Liver (tissue), 9 donors: ENCODE measurements around the gene LPAR3. TPM values are rescaled to one million over a fixed set of nuclear protein-coding genes. Genes with fewer than 3 reads are reported as not detected.
A peak's percentile ranks its signal among the peaks of the same experiment; 100 is the strongest.

Source experiments
- DNase-seq: peaks from one replicate; pipeline ENCODE4 v3.0.0-alpha.2; 2017; ENCODE audit warnings: low spot score
- H3K27ac ChIP-seq, 2 donors: one replicate each; pipeline ENCODE4 v1.7.0; 2013; ENCODE audit warnings: inconsistent platforms in 2 of 2, low read length in 2 of 2, control low read depth in 1 of 2, low read depth in 1 of 2, mild to moderate bottlenecking in 1 of 2
- H3K27me3 ChIP-seq, 4 donors: one replicate each; pipeline versions ENCODE4 v1.6.1 to v1.7.0; 2013; ENCODE audit warnings: low read length in 3 of 4, inconsistent platforms in 1 of 4, mild to moderate bottlenecking in 1 of 4, moderate library complexity in 1 of 4; ENCODE audit not compliant: control insufficient read depth in 4 of 4, insufficient read depth in 4 of 4
- H3K36me3 ChIP-seq, 4 donors: one replicate each; pipeline versions ENCODE4 v1.6.1 to v1.7.0; 2013; ENCODE audit warnings: low read length in 3 of 4, mild to moderate bottlenecking in 3 of 4, low read depth in 1 of 4, moderate library complexity in 1 of 4; ENCODE audit not compliant: control insufficient read depth in 4 of 4, insufficient read depth in 3 of 4
- H3K4me1 ChIP-seq, 4 donors: one replicate each; pipeline versions ENCODE4 v1.6.1 to v1.7.0; 2013; ENCODE audit warnings: low read length in 3 of 4, mild to moderate bottlenecking in 3 of 4, moderate library complexity in 1 of 4; ENCODE audit not compliant: control insufficient read depth in 4 of 4, insufficient read depth in 4 of 4
- H3K4me3 ChIP-seq, 3 donors: one replicate each; pipeline versions ENCODE4 v1.6.1 to v1.7.0; 2013; ENCODE audit warnings: low read length in 3 of 3, control low read depth in 1 of 3, low read depth in 1 of 3, mild to moderate bottlenecking in 1 of 3
- H3K9ac ChIP-seq, 2 donors: one replicate each; pipeline ENCODE4 v1.7.0; 2013; ENCODE audit warnings: low read length in 2 of 2, mild to moderate bottlenecking in 2 of 2, moderate library complexity in 2 of 2, control low read depth in 1 of 2, low read depth in 1 of 2
- H3K9me3 ChIP-seq, 4 donors: one replicate each; pipeline versions ENCODE4 v1.6.1 to v1.7.0; 2013; ENCODE audit warnings: low read length in 3 of 4; ENCODE audit not compliant: control insufficient read depth in 4 of 4
- ATF3 ChIP-seq: IDR thresholded peaks from 2 replicates; pipeline ENCODE4 v1.6.1; 2016; ENCODE audit warnings: antibody characterized with exemption
- CTCF ChIP-seq: fragments of 150-350 bp; IDR thresholded peaks from 2 replicates; pipeline ENCODE4 v1.5.1; 2017; ENCODE audit warnings: improper control_type of control experiment, low read depth, low read length; ENCODE audit not compliant: missing input control
- EGR1 ChIP-seq, 2 donors: IDR thresholded peaks; 2 replicates each; pipeline ENCODE4 v1.6.1; 2016 to 2018; ENCODE audit warnings: antibody characterized with exemption in 2 of 2, low read depth in 2 of 2
- FOXA1 ChIP-seq: IDR thresholded peaks from 2 replicates; pipeline ENCODE4 v1.6.1; 2016; ENCODE audit warnings: antibody characterized with exemption
- FOXA2 ChIP-seq: IDR thresholded peaks from 2 replicates; pipeline ENCODE4 v1.6.1; 2016; ENCODE audit warnings: antibody characterized with exemption
- GABPA ChIP-seq, 2 donors: IDR thresholded peaks in 1 of 2; conservative IDR thresholded peaks in 1 of 2; 2 replicates each; pipeline ENCODE4 v1.6.1; 2016; ENCODE audit warnings: antibody characterized with exemption in 2 of 2, mild to moderate bottlenecking in 1 of 2, moderate library complexity in 1 of 2
- HNF4A ChIP-seq, 2 donors: conservative IDR thresholded peaks; 2 replicates each; pipeline ENCODE4 v1.6.1; 2016; ENCODE audit warnings: antibody characterized with exemption in 2 of 2, mild to moderate bottlenecking in 2 of 2
- HNF4G ChIP-seq: IDR thresholded peaks from 2 replicates; pipeline ENCODE4 v1.6.1; 2016; ENCODE audit warnings: antibody characterized with exemption
- JUND ChIP-seq, 2 donors: IDR thresholded peaks; 2 replicates each; pipeline ENCODE4 v1.6.1; 2016; ENCODE audit warnings: antibody characterized with exemption in 2 of 2
- MAX ChIP-seq: IDR thresholded peaks from 2 replicates; pipeline ENCODE4 v1.6.1; 2016; ENCODE audit warnings: antibody characterized with exemption
- NR2F2 ChIP-seq: IDR thresholded peaks from 2 replicates; pipeline ENCODE4 v1.6.1; 2016; ENCODE audit warnings: antibody characterized with exemption
- RAD21 ChIP-seq, 2 donors: IDR thresholded peaks; 2 replicates each; pipeline ENCODE4 v1.6.1; 2016; ENCODE audit warnings: antibody characterized with exemption in 2 of 2, mild to moderate bottlenecking in 2 of 2
- REST ChIP-seq: IDR thresholded peaks from 2 replicates; pipeline ENCODE4 v1.6.1; 2016; ENCODE audit warnings: antibody characterized with exemption, mild to moderate bottlenecking
- RXRA ChIP-seq, 2 donors: IDR thresholded peaks; 2 replicates each; pipeline ENCODE4 v1.6.1; 2017 to 2018; ENCODE audit warnings: antibody characterized with exemption in 2 of 2, mild to moderate bottlenecking in 1 of 2
- SP1 ChIP-seq: IDR thresholded peaks from 2 replicates; pipeline ENCODE4 v1.6.1; 2018; ENCODE audit warnings: antibody characterized with exemption, mild to moderate bottlenecking
- TAF1 ChIP-seq: conservative IDR thresholded peaks from 2 replicates; pipeline ENCODE4 v1.6.1; 2016; ENCODE audit warnings: antibody characterized with exemption, mild to moderate bottlenecking
- YY1 ChIP-seq: IDR thresholded peaks from 2 replicates; pipeline ENCODE4 v1.6.1; 2016; ENCODE audit warnings: antibody characterized with exemption, mild to moderate bottlenecking
- ZBTB33 ChIP-seq: IDR thresholded peaks from 2 replicates; pipeline ENCODE4 v1.6.1; 2016; ENCODE audit warnings: antibody characterized with exemption
- WGBS: extraction: QIAGEN DNeasy Blood & Tissue Kit; methylation state at CpG from one replicate; pipeline ENCODE4 v1.1.7; 2013; 5-methylcytosine and 5-hydroxymethylcytosine counted together
- polyA plus RNA-seq, 2 donors: library from polyadenylated mRNA; stranded (reverse) in 1 of 2; unstranded in 1 of 2; fragments of 200-250 nt in 1 of 2; fragments of >200 nt in 1 of 2; fragmentation: Nextera tagmentation in 1 of 2; extraction: Ambion mirVana in 1 of 2; gene quantifications; one replicate each; pipeline versions ENCODE4 v1.2.1 to v1.2.3, GENCODE V29; 2013 to 2015
- total RNA-seq, 2 donors: library from RNA; depleted of rRNA; stranded (reverse); fragments of >200 nt; gene quantifications; one replicate each; pipeline ENCODE4 v1.2.3, GENCODE V29; 2014
- donor health status: healthy.
- donor health status: healthy.
- donor health status: healthy.
- donor health status: healthy.
- donor health status: healthy.

LPAR3 gene
- total and polyA plus RNA-seq, 4 donors, result 0.56 TPM; not detected in 3

- H3K9ac ChIP-seq, result no peak overlapping the region
- H3K4me3 ChIP-seq, result no peak overlapping the region
- H3K27me3 ChIP-seq, result no peaks in the 10 kb centered on the region
- peaks cover 3 to 10% (median 7%) of the 10 kb centered on the region in 4 donors for H3K4me1 ChIP-seq
- H3K27ac ChIP-seq, result no peak overlapping the region
- TF ChIP-seq HNF4A (conservative IDR thresholded peaks at IDR 0.05) (no peak), EGR1 (IDR thresholded peaks at IDR 0.05; ENCODE audit: low read depth in 2 of 2) (no peak)
- no peaks in the 10 kb centered on the region for H3K36me3 ChIP-seq
- no peak for DNase-seq
- H3K9me3 ChIP-seq, result no peaks in the 10 kb centered on the region
Measured at GRCh38 chr1:84840346-84840745, 52.7 kb downstream of the LPAR3 start.

GRCh38 chr1:84839544-84839943 is 53.5 kb downstream of the LPAR3 start:
- Histone ChIP-seq H3K9me3 (no peaks in the 10 kb centered on the region), H3K36me3 (no peaks in the 10 kb centered on the region), H3K4me3 (no peak overlapping the region), H3K27me3 (no peaks in the 10 kb centered on the region), H3K27ac (peak overlapping the region; percentile 11 to 46), H3K9ac (no peak overlapping the region), H3K4me1 (peaks cover 3 to 11% (median 8%) of the 10 kb centered on the region in 4 donors)
- DNase-seq, result no peak
- 27% methylated on average over 1 of the region's 1 CpG for WGBS
- no peak for TF ChIP-seq RAD21 (IDR thresholded peaks at IDR 0.05)
- no peak for TF ChIP-seq TAF1
- peak; percentile 79 to 88 for TF ChIP-seq HNF4A (conservative IDR thresholded peaks at IDR 0.05)
- TF ChIP-seq RXRA (IDR thresholded peaks at IDR 0.05), result peak; percentile 31 to 63
- peak; percentile 50 for TF ChIP-seq HNF4G
- TF ChIP-seq JUND (IDR thresholded peaks at IDR 0.05), result peak in 1 of 2 donors; percentile 24
- no peak for TF ChIP-seq MAX
- TF ChIP-seq GABPA (IDR thresholded peaks at IDR 0.05 in 1 of 2, conservative IDR thresholded peaks at IDR 0.05 in 1 of 2), result no peak
- TF ChIP-seq CTCF, result no peak
- peak; percentile 47 for TF ChIP-seq SP1
- peak; percentile 78 for TF ChIP-seq FOXA2
- no peak for TF ChIP-seq YY1
- TF ChIP-seq FOXA1, result peak; percentile 28
- TF ChIP-seq ATF3, result peak; percentile 76

- no peak overlapping the region for H3K27ac ChIP-seq
- 66% methylated on average over 3 of the region's 3 CpGs for WGBS
- H3K36me3 ChIP-seq, result no peaks in the 10 kb centered on the region
- no peak overlapping the region for H3K9ac ChIP-seq
- H3K4me1 ChIP-seq, result peaks cover 3 to 16% (median 10%) of the 10 kb centered on the region in 4 donors
- no peak for DNase-seq
- H3K9me3 ChIP-seq, result no peaks in the 10 kb centered on the region
- no peaks in the 10 kb centered on the region for H3K27me3 ChIP-seq
- no peak overlapping the region for H3K4me3 ChIP-seq
- TF ChIP-seq JUND (IDR thresholded peaks at IDR 0.05) (no peak), RXRA (IDR thresholded peaks at IDR 0.05) (no peak), HNF4G (no peak), TAF1 (no peak), RAD21 (IDR thresholded peaks at IDR 0.05) (no peak), EGR1 (IDR thresholded peaks at IDR 0.05; ENCODE audit: low read depth in 2 of 2) (no peak), MAX (no peak), FOXA2 (no peak), FOXA1 (no peak), ZBTB33 (no peak), REST (no peak), HNF4A (conservative IDR thresholded peaks at IDR 0.05) (no peak), ATF3 (no peak), YY1 (no peak), NR2F2 (no peak)
Measured at GRCh38 chr1:84836145-84836544, 56.9 kb downstream of the LPAR3 start.
